Brain microvascular endothelial cell (primary cell): ENCODE results near the gene HBP1.

Experiments used
- DNase-seq: peaks from one replicate; pipeline ENCODE4 v3.0.0-alpha.2; 2020
- H3K27ac ChIP-seq: fragments of 250-450 bp; sonication (Bioruptor Pico); 2 replicates; pipeline ENCODE4 v1.5.1; 2020; ENCODE audit warnings: mild to moderate bottlenecking, moderate library complexity
- H3K27me3 ChIP-seq: fragments of 250-450 bp; sonication (Bioruptor Pico); replicated peaks from 2 replicates; pipeline ENCODE4 v1.5.1; 2020; ENCODE audit warnings: mild to moderate bottlenecking
- H3K36me3 ChIP-seq: fragments of 250-450 bp; sonication (Bioruptor Pico); replicated peaks from 2 replicates; pipeline ENCODE4 v1.5.1; 2020; ENCODE audit warnings: mild to moderate bottlenecking
- H3K4me3 ChIP-seq: 2 replicates; pipeline ENCODE4 v1.5.1; 2011; ENCODE audit warnings: low read depth, mild to moderate bottlenecking, control low read depth, low read length, moderate library complexity
- in situ Hi-C: cut with HindIII; loops from 2 replicates; pipeline ENCODE4 v1.10.0; 2017; ENCODE audit warnings: low sequenced_read_pairs, low pct_ligation_motif_present
- TF ChIP-seq, protein P1 (sequence below): IDR thresholded peaks from 2 replicates; pipeline ENCODE4 v1.5.1; 2011; ENCODE audit warnings: low read depth, mild to moderate bottlenecking, moderate library complexity, low read length, control low read depth, inconsistent platforms; ENCODE audit errors: missing control alignments

HBP1 gene

DNA sequence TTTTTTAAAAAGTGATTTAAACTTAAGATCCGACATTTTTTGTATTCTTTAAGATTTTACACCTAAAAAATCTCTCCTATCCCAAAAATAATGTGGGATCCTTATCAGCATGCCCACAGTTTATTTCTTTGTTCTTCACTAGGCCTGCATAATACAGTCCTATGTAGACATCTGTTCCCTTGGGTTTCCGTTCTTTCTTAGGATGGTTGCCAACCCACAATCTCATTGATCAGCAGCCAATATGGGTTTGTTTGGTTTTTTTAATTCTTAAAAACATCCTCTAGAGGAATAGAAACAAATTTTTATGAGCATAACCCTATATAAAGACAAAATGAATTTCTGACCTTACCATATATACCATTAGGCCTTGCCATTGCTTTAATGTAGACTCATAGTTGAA lies 8.4 kb upstream of the HBP1 start:
- in situ Hi-C loops = no loop called here
- Histone ChIP-seq H3K36me3 (no peaks in the 10 kb centered on the region), H3K4me3 (no peak overlapping the region), H3K27me3 (no peaks in the 10 kb centered on the region), H3K27ac (no peak overlapping the region)
- TF ChIP-seq, protein P1, sequence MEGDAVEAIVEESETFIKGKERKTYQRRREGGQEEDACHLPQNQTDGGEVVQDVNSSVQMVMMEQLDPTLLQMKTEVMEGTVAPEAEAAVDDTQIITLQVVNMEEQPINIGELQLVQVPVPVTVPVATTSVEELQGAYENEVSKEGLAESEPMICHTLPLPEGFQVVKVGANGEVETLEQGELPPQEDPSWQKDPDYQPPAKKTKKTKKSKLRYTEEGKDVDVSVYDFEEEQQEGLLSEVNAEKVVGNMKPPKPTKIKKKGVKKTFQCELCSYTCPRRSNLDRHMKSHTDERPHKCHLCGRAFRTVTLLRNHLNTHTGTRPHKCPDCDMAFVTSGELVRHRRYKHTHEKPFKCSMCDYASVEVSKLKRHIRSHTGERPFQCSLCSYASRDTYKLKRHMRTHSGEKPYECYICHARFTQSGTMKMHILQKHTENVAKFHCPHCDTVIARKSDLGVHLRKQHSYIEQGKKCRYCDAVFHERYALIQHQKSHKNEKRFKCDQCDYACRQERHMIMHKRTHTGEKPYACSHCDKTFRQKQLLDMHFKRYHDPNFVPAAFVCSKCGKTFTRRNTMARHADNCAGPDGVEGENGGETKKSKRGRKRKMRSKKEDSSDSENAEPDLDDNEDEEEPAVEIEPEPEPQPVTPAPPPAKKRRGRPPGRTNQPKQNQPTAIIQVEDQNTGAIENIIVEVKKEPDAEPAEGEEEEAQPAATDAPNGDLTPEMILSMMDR = no peak
- no peak for DNase-seq

DNA sequence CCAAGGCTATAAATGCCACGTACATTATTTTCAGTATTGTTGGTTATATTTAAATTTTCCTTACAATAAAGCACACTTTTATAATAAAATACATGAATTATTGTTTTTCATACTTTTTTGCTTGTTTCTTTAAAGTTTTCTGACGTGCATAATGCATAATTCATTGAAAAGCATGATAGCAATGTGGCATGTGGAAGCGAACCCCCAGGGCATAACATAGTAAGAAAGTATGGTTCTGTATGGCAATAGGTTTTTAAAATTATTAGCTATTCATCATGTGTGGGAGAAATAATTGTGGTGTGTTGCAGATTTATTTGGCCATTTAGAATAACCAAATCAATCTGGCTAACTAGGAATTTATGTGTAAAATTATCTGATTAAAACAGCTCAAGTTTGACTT lies 7.4 kb upstream of the HBP1 start:
- no peak for DNase-seq
- TF ChIP-seq, protein P1 = no peak
- in situ Hi-C loops = no loop called here

DNA sequence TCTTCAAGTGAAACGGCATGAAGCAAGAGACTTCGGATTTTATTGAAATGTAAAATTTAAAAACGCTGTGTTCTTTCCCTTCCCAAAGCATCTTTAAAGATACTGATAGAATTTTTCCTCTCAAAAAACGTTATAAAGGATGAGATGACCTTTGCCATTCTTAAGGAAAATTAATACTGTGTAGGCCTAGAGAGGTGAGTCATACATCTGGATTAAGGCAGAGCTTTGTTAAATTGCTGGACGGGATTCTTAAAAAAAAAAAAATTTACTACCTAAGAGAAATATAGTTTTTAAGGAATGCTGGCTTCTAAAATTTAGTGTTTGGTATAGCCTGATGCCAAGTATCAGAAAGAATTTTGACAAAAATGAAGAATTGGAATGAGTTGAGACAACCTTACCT lies 6.3 kb upstream of the HBP1 start:
- TF ChIP-seq, protein P1 = no peak
- no peaks in the 10 kb centered on the region for H3K36me3 ChIP-seq
- H3K27me3 ChIP-seq = no peaks in the 10 kb centered on the region
- in situ Hi-C loops = no loop called here
- no peak for DNase-seq
- H3K4me3 ChIP-seq = no peak overlapping the region
- no peak overlapping the region for H3K27ac ChIP-seq

More for the DNA sequence above, 7.4 kb upstream of the HBP1 start:
- no peaks in the 10 kb centered on the region for H3K27me3 ChIP-seq
- H3K36me3 ChIP-seq = no peaks in the 10 kb centered on the region
- no peak overlapping the region for H3K4me3 ChIP-seq
- H3K27ac ChIP-seq = no peak overlapping the region

DNA sequence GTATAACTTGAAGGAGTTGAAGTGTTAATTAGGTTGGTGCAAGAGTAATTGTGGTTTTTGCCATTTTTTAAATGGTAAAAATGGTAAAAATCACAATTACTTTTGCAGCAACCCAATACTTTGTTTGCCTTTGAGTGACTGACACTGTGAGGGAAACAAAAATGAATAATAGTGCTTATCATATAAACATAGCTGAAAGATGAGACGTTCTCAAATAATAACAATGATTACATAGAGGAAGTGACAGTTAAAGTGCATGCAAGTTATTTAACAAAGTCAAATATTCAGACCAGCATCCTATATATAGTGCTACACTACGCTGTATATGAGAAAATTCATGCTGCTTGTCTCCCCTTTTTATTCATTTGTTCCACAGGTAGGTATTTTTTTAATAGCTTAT lies 4.7 kb upstream of the HBP1 start:
- DNase-seq = no peak
- in situ Hi-C loops = no loop called here

DNA sequence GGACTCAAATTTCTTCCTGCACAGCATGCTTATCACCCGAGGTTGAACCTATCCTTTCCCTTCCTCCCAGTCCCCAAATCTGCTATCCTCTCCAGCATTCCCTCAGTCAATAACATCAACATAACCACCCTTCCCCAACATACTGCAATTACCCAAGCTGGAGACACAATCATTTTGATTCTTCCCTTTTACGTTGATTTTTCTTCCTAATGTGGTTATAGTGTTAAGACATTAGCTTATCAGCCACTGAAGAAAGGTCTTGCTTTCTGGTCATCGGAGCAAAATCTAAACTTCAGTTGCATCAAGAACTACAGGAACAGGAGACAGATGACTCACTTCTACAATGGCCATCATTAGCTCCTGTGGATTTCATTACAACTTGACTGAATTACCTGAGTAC lies 3.5 kb upstream of the HBP1 start:
- H3K36me3 ChIP-seq = no peaks in the 10 kb centered on the region
- TF ChIP-seq, protein P1 = no peak
- H3K27me3 ChIP-seq = no peaks in the 10 kb centered on the region
- no peak overlapping the region for H3K27ac ChIP-seq
- no peak overlapping the region for H3K4me3 ChIP-seq
- no peak for DNase-seq
- in situ Hi-C loops = no loop called here

More for the DNA sequence above, 4.7 kb upstream of the HBP1 start:
- TF ChIP-seq, protein P1 = no peak
- Histone ChIP-seq H3K4me3 (no peak overlapping the region), H3K27me3 (no peaks in the 10 kb centered on the region), H3K27ac (peak overlapping the region; percentile 27), H3K36me3 (no peaks in the 10 kb centered on the region)

DNA sequence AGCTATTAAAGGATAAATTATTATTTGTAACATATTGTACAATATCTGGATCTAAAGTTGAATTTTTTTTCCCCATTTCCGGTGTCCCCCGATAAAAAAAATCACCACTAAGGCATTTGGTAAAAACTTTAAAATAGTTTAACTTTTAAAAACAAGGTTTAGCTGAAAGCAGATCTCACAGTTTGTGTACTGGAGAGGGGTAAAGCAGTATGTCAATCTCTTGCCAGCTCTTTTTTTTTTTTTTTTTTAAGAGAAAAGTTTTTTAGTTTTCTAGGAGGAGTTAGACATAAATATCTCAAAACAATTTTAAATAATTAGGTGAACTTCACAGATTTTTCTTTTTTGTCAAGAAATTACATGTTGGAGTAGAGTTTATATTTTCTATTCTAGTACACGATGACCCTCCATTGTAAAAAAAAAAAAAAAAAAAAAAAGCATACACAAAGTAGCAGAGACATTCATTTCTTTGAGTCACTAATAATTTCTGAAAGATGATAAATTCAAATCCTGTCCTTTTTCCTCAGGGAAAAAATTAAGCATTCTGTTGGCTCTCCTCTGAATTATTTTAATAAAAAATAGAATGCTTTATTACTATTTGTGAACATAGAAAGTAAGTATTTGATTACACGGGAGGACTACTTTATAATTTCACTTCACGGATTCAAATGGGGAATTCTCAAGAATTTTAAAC lies 1.9 kb upstream of the HBP1 start:
- Histone ChIP-seq H3K27me3 (no peaks in the 10 kb centered on the region), H3K27ac (peak overlapping the region; percentile 99), H3K4me3 (peak overlapping the region; percentile 66), H3K36me3 (no peaks in the 10 kb centered on the region)
- no peak for DNase-seq
- in situ Hi-C loops = no loop called here
- TF ChIP-seq, protein P1 = no peak
